ENCODE results near the gene BPIFB4.

The BPIFB4 gene

GRCh38 chr20:33062105-33062824 lies 17.2 kb upstream of the BPIFB4 start:
- DNase-seq = no peak

GRCh38 chr20:33062825-33063149 lies 16.7 kb upstream of the BPIFB4 start:
- DNase-seq = no peak

GRCh38 chr20:33063271-33063670 lies 16.2 kb upstream of the BPIFB4 start:
- DNase-seq = no peak

DNA sequence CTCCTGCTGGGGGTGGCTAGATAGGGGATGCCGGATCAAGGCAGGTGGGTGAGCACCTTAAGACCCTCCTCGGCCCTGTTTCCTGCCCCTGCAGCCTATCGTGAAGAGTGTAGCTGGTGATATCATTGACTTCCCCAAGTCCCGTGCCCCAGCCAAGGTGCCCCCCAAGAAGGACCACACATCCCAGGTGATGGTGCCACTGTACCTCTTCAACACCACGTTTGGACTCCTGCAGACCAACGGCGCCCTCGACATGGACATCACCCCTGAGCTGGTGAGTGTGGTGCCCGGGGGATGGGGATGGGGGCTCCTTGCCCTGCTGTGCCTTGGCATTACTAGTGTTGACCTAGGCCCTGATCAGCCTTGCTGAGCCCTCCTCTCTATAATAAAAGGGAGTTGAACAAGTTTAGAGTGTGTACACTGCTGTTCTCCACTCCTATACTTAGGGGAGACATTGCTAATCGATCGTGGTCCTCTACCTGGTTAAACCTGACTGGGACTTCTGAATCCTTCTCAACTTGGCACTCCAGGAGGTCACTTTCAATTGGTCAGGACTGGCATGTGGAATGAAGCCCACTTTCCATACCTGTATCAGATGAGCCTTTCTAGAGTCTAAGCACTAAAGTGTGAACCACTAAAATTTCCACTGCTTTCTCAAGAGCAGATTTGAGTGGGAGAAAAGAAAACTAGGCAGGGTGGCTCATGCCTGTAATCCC lies 14.7 kb upstream of the BPIFB4 start:
- DNase-seq = no peak

GRCh38 chr20:33065785-33066184 lies 13.7 kb upstream of the BPIFB4 start:
- no peak for DNase-seq

DNA sequence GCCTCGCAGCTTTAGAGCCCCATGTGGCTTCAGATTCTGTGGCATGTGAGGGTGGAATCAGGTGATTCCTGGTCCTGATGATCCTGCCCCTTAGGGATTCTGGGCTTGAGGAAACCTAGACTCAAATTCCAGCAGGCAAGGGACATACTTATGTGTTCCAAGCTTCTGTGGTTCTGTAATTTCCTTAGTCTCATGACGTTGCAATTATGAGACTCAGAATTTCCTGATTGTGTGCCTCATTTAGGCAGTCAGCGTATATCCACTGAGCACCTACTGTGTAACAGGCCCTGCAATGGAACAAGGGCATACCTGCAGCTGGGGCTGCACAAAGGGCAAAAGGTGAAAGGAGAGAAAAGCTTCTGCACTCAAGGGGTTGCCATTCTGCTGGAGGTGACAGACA lies 11.6 kb upstream of the BPIFB4 start:
- no peak for DNase-seq

- no peak for DNase-seq
Observed at GRCh38 chr20:33068251-33068939, 11.0 kb upstream of the BPIFB4 start.

GRCh38 chr20:33069673-33070072 lies 9.8 kb upstream of the BPIFB4 start:
- no peak for DNase-seq

- DNase-seq = no peak
Observed at GRCh38 chr20:33070111-33071053, 9.1 kb upstream of the BPIFB4 start.

DNA sequence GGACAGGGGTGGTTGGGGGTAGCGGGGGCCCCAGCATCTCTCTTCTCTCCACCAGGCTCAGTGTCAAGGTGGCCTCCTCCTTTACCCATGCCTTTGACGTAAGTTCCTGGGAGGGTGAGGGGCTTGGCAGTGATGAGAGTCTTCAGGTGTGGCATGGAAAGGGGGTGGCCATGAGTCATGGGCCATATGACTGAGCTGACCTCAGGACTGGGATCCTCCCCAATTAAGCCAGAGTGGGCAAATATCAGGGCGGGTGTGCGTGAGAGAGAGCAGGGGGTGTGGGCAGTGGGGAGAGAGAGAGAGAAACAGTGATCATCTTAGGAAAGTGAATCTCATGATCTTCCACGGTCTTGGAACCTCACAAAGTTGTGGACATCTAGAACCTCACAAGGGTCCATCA lies 8.2 kb upstream of the BPIFB4 start:
- DNase-seq = no peak

- DNase-seq = no peak
Observed at GRCh38 chr20:33072362-33072761, 7.1 kb upstream of the BPIFB4 start.

- DNase-seq = no peak
Observed at GRCh38 chr20:33072813-33073212, 6.6 kb upstream of the BPIFB4 start.

GRCh38 chr20:33074675-33075074 lies 4.8 kb upstream of the BPIFB4 start:
- DNase-seq = no peak

DNA sequence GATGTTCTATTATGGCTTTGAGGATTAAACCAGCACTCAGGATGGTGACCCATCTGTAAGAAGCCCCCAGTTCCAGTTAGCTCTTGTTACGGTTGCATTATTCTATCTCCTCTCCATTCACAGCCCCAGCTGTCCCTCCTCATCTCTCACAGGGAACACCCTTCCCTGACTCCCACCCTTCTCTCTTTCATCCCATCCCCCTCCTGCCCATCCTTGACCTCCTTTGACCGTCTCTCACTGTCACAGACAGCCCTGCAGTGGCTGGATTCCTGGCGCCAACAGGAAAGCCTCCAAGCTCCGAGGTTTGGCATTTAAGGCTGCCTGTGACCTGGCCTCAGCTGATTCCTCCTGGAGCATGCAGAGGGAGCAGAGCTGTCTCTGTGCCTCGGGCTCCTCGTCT lies 4.2 kb upstream of the BPIFB4 start:
- DNase-seq = no peak

- no peak for DNase-seq
Observed at GRCh38 chr20:33076662-33077372, 2.6 kb upstream of the BPIFB4 start.

DNA sequence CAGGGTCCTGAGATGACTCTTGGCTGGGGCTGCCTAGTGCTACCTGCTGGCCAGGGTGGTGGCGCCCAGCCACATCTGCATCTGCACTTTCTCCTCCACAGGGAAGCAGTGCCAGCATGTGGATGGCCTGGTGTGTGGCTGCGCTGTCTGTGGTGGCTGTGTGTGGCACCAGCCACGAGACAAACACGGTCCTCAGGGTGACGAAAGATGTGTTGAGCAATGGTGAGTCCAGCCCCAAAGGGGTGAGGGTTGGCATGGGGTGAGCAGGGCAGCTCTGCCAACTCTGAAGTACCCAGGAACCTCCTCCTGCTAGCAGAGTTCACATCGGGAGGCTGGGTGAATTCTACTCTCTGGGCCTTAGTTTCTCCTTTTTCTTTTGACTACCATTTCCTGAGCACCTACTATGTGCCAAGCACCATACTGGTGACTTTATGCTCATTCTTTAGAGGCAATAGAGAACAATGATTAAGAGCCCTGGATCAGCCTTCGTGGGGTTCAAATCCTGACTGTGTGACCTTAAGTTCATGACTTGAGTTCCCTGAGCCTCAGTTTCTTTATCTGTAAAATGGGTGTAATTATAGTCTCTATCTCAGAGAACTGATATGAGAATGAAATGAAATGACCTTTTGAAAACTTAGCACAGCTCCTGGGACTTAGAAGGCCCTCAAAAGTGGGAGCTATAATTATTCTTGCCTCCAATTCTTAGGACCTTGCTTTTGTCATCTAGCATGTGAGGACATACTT lies 2.1 kb downstream of the BPIFB4 start:
- no peak for DNase-seq

GRCh38 chr20:33082546-33082945 lies 3.1 kb downstream of the BPIFB4 start:
- no peak for DNase-seq

GRCh38 chr20:33083544-33084340 lies 4.3 kb downstream of the BPIFB4 start:
- no peak for DNase-seq

DNA sequence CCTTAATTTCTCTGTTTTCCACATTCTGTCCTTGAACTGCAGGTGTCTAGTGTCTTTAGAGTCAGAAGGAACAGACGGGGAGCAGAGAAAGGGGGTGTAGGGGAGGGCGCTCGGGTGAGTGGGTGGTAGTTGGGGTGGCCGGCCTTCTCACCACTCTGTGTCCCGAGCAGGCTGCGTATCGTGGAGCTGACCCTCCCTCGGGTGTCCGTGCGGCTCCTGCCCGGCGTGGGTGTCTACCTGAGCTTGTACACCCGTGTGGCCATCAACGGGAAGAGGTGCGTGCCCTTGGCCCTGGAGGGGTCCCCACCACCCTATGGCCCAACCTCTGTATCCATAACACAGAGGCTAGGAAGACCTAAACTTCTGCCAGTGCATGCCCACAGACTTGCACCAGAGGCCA lies 5.3 kb downstream of the BPIFB4 start:
- DNase-seq = no peak

DNA sequence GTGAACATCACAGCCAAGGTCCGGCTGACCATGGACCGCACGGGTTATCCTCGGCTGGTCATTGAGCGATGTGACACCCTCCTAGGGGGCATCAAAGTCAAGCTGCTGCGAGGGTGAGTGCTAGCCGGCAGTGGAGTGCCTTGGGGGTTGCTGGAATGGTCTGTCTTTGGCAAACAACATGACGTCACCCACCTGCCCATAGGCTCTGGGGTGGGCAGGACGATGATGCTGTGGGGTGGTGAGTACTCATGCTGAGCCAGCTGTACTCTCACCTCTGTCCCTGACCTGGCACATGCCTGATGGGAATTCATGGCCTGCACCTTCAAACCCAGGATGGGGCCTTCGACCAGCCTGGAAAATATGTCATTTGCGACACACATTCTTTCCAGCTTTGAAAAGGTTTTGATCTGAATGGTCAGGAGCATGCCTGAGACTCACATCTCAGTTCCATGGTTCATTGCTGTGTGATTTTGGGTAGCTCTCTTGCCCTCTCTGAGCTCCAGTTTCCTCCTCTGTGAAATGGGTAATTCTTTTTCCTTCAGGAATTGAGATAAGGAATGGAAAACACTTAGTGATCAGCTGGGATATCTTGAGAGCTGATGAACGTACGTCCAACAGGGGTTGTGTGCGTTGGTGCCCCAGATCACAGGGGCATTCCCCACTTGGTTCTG lies 6.7 kb downstream of the BPIFB4 start:
- DNase-seq = no peak

Data from NCI-H1417 (cell line).